PC-3 (cell line): ENCODE data around the gene FIS1. TPM values are rescaled to one million over a fixed set of nuclear protein-coding genes. Genes with fewer than 3 reads are reported as not detected.

Experiments used
- ATAC-seq: fragments of 200-7000 bp; cut with Tn5 transposase; 2 replicates; pipeline ENCODE4 v1.9.1; 2020; ENCODE audit warnings: mild to moderate bottlenecking, moderate library complexity
- BruUV-seq: library from RNA; stranded (reverse); fragments of 400-500 nt; replicated peaks from 2 replicates; lab custom pipeline; 2021; lab: Mats Ljungman, UMichigan
- CTCF ChIA-PET: fragments of 300-600 bp; sonication (Branson Sonifier 250); formaldehyde crosslinking; loops from one replicate; lab custom pipeline; 2022; ENCODE audit warnings: antibody characterized with exemption; lab: Charles Lee
- POLR2A ChIA-PET: fragments of 300-600 bp; sonication (Branson Sonifier 250); formaldehyde crosslinking; loops from one replicate; lab custom pipeline; 2022; ENCODE audit warnings: antibody characterized with exemption; ENCODE audit not compliant: unreplicated experiment; lab: Charles Lee
- DNase-seq: peaks from one replicate; pipeline ENCODE4 v3.0.0-alpha.2; 2015
- H2AFZ ChIP-seq: fragments of 300-600 bp; sonication (generic); 2 replicates; pipeline ENCODE4 v1.6.0; 2016; ENCODE audit warnings: antibody characterized with exemption, low read length
- H3F3A ChIP-seq: fragments of 300-600 bp; sonication (generic); one replicate; pipeline ENCODE4 v1.6.0; 2017; ENCODE audit warnings: antibody characterized with exemption, low read length, control low read depth, mild to moderate bottlenecking; ENCODE audit not compliant: unreplicated experiment
- H3K27ac ChIP-seq: fragments of 300-600 bp; sonication (generic); 2 replicates; pipeline ENCODE4 v1.5.1; 2016; ENCODE audit warnings: mild to moderate bottlenecking, low read length
- H3K27me3 ChIP-seq: fragments of 300-600 bp; sonication (generic); 2 replicates; pipeline ENCODE4 v1.6.1; 2016; ENCODE audit warnings: low read length, mixed read lengths
- H3K36me3 ChIP-seq: fragments of 300-600 bp; sonication (generic); 2 replicates; pipeline ENCODE4 v1.6.1; 2016; ENCODE audit warnings: low read depth, mixed run types, low read length, mixed read lengths
- H3K4me1 ChIP-seq: fragments of 300-600 bp; sonication (generic); 2 replicates; pipeline ENCODE4 v1.5.1; 2016; ENCODE audit warnings: low read length; ENCODE audit not compliant: insufficient read depth
- H3K4me2 ChIP-seq: fragments of 300-600 bp; sonication (generic); 2 replicates; pipeline ENCODE4 v1.6.0; 2016; ENCODE audit warnings: low read length
- H3K4me3 ChIP-seq: fragments of 300-600 bp; sonication (generic); 2 replicates; pipeline ENCODE4 v1.5.1; 2016; ENCODE audit warnings: mild to moderate bottlenecking, low read length, mixed read lengths
- H3K79me2 ChIP-seq: fragments of 300-600 bp; sonication (generic); 2 replicates; pipeline ENCODE4 v1.6.1; 2017; ENCODE audit warnings: low read length, mixed read lengths
- H3K9ac ChIP-seq: fragments of 300-600 bp; sonication (generic); 2 replicates; pipeline ENCODE4 v1.6.0; 2016; ENCODE audit warnings: mild to moderate bottlenecking, low read length
- H3K9me2 ChIP-seq: fragments of 300-600 bp; sonication (generic); replicated peaks from 2 replicates; pipeline ENCODE4 v1.6.1; 2016; ENCODE audit warnings: mixed run types, low read length, mixed read lengths
- H3K9me3 ChIP-seq: fragments of 300-600 bp; sonication (generic); 2 replicates; pipeline ENCODE4 v1.6.1; 2016; ENCODE audit warnings: low read length, mixed read lengths
- H4K20me1 ChIP-seq: fragments of 300-600 bp; sonication (generic); 2 replicates; pipeline ENCODE4 v1.6.1; 2016; ENCODE audit warnings: low read length, mixed read lengths
- CTCF ChIP-seq: fragments of 300-600 bp; sonication (generic); conservative IDR thresholded peaks from 2 replicates; pipeline ENCODE4 v1.5.1; 2017; ENCODE audit warnings: antibody characterized with exemption, low read depth, mild to moderate bottlenecking, low read length
- EZH2 ChIP-seq: fragments of 300-600 bp; sonication (generic); IDR thresholded peaks from one replicate; pipeline ENCODE4 v1.6.1; 2017; ENCODE audit warnings: antibody characterized with exemption, mild to moderate bottlenecking, low read length; ENCODE audit not compliant: unreplicated experiment
- EZH2phosphoT487 ChIP-seq: fragments of 300-600 bp; sonication (generic); IDR thresholded peaks from 2 replicates; pipeline ENCODE4 v1.6.1; 2018; ENCODE audit warnings: mild to moderate bottlenecking, antibody characterized with exemption, low read length, borderline replicate concordance
- intact Hi-C: fragments of 100-400 bp; cut with micrococcal nuclease; formaldehyde crosslinking; loops from 2 replicates; pipeline ENCODE4 v1.9.0; 2023
- total RNA-seq: library from RNA; depleted of rRNA; stranded (reverse); fragments of >200 nt; gene quantifications from 2 replicates; pipeline ENCODE4 v1.2.3, GENCODE V29; 2014

FIS1 gene
- total RNA-seq, 1 experiment from 2014 or later: 146 TPM

GRCh38 chr7:101239191-101239950 is 5.5 kb downstream of the FIS1 start:
- Histone ChIP-seq H3K4me3 (no peak overlapping the region), H3K27me3 (no peaks in the 10 kb centered on the region), H2AFZ (no peak overlapping the region), H3K36me3 (no peaks in the 10 kb centered on the region), H3K9me3 (no peaks in the 10 kb centered on the region), H4K20me1 (no peaks in the 10 kb centered on the region), H3K27ac (no peak overlapping the region), H3K79me2 (peaks cover 16% of the 10 kb centered on the region), H3F3A (no peaks in the 10 kb centered on the region), H3K9me2 (no peaks in the 10 kb centered on the region), H3K9ac (no peak overlapping the region), H3K4me2 (no peak overlapping the region), H3K4me1 (peaks cover 6% of the 10 kb centered on the region)
- no peak for TF ChIP-seq EZH2phosphoT487
- no peak for TF ChIP-seq EZH2
- no peak for TF ChIP-seq CTCF
- no peak for DNase-seq
- intact Hi-C loops: no loop called here
- ChIA-PET CTCF (no interaction called here), POLR2A (no interaction called here)
- no peak for ATAC-seq
- no TSS peak for BruUV-seq

DNA sequence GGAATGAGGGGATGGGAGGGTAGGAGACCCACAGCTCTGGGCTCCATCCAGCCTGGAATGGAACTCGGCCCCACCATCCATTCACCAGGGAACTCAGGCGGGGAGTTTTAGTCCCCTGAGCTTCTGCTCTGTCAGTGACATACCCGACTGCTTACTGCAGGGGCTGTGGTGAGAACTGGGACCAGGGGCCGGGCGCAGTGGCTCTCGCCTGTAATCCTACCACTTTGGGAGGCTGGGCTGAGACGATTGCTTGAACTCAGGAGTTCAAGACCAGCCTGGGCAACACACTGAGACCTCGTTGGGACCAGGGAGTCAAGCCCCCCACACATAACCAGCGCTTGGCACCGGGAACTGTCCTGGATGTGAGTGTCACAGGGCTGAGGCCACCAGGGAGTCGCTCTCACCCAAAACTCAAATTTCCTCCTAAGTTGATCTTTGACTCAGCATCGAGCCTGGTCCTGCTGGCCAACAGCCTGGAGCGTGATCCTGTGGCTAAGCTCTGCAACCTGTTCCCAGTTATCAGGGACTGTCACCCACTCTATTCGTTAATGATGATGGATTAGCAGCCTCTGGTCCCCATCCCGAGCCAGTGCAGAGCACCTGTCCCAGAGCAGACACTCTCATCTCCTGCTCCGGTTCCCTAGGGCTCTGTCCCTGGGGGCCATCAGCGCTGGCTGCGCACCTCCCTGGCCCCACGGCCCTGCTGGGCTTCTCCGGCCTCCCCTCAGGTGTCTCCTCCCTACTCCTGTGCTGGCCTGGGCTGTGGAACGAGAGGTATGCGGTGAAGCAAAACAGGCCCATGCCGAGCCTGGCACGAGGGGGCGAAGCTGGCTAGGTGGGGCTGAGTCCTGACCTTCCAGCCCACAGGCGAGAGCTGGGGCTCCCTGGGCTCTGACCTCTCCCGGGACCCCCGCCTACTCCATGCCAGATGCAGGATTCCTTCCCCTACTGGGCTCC is 6.4 kb downstream of the FIS1 start:
- H3K4me3 ChIP-seq: no peak overlapping the region
- H3K79me2 ChIP-seq: peaks cover 10% of the 10 kb centered on the region
- peaks cover 1% of the 10 kb centered on the region for H3K4me1 ChIP-seq
- H2AFZ ChIP-seq: no peak overlapping the region
- H3K36me3 ChIP-seq: no peaks in the 10 kb centered on the region
- POLR2A ChIA-PET: interaction anchor here (0.5 to 0.6 kb wide), 2 partner anchors 35 to 644 kb away, joined by 3 to 5 read pairs; no protein-coding TSS in a partner anchor
- H3K9me2 ChIP-seq: no peaks in the 10 kb centered on the region
- DNase-seq (no peak), ATAC-seq (no peak)
- no peaks in the 10 kb centered on the region for H4K20me1 ChIP-seq
- H3K27me3 ChIP-seq: no peaks in the 10 kb centered on the region
- H3K4me2 ChIP-seq: no peak overlapping the region
- H3K9ac ChIP-seq: no peak overlapping the region
- H3F3A ChIP-seq: no peaks in the 10 kb centered on the region
- TF ChIP-seq CTCF (no peak), EZH2phosphoT487 (no peak), EZH2 (no peak)
- BruUV-seq: no TSS peak
- no peak overlapping the region for H3K27ac ChIP-seq
- no peaks in the 10 kb centered on the region for H3K9me3 ChIP-seq
- intact Hi-C loops: no loop called here
- CTCF ChIA-PET: no interaction called here
